Measurements from ENCODE around the gene YWHAQ. TPM values are rescaled to one million over a fixed set of nuclear protein-coding genes. Genes with fewer than 3 reads are reported as not detected.
"Not testable (repeated sequence)": the region's sequence is repeated elsewhere in the genome, so short reads cannot be mapped to it uniquely, and the experiment has no call there.

The YWHAQ gene
- total RNA-seq, 1 donor from 2014 or later = 191 TPM

DNA sequence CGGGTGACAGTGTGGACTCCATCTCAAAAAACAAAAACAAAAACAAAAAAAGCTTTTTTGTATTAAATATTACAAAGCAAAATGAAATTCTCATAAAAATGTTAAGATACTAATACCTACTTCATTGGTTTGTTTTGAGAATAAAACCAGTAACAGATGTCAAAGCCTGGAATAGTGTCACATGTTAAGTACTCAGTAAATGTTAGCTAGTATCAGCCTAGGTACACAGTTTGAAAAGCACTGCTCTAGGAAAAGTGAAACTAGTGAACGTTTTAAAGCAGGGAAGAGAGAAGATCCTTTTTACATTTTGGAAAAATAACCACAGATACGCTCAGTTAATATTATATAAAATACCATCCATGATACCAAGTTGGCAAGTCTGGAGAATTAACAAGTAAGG, 38.1 kb downstream of the YWHAQ start:
- peaks cover 37% of the 10 kb centered on the region for H3K36me3 ChIP-seq
- intact Hi-C loops (cut with DNase I) = no loop called here
- TF ChIP-seq CTCF (IDR thresholded peaks at IDR 0.05) = no peak
- H3K4me1 ChIP-seq = peaks cover 29% of the 10 kb centered on the region
- no peaks in the 10 kb centered on the region for H3K27me3 ChIP-seq
- no peak overlapping the region for H3K27ac ChIP-seq
- no peak for DNase-seq
- no peak overlapping the region for H3K4me3 ChIP-seq
- ATAC-seq = no peak
- no peaks in the 10 kb centered on the region for H3K9me3 ChIP-seq

- H3K36me3 ChIP-seq = peaks cover 56% of the 10 kb centered on the region
- H3K27ac ChIP-seq = no peak overlapping the region
- H3K4me3 ChIP-seq = no peak overlapping the region
- H3K4me1 ChIP-seq = peaks cover 25% of the 10 kb centered on the region
- DNase-seq = no peak
- no peaks in the 10 kb centered on the region for H3K27me3 ChIP-seq
- no peak for TF ChIP-seq CTCF (IDR thresholded peaks at IDR 0.05)
- no peak for ATAC-seq
- intact Hi-C loops (cut with DNase I) = no loop called here
- H3K9me3 ChIP-seq = no peaks in the 10 kb centered on the region
Observed at GRCh38 chr2:9590641-9591040, 40.2 kb downstream of the YWHAQ start.

DNA sequence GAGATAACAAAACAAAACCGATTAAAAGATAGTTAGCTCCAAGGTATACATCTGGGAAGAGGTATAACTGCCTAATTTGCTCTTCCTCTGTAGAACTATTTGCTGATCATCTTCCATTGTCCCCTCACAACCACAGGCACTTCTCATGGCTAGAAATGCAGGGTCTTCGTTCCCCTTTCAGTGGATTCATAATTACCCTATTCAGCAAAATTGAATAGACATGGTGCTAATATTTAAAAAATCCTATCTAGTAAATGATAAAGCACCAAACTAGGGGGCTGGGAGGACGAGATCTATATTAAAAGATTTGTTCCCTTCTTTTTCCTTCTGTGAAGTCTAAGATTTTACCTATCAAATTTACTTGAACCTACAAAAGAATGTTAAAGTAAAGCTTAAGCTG, 44.3 kb downstream of the YWHAQ start:
- Histone ChIP-seq H3K4me1 (no peaks in the 10 kb centered on the region), H3K4me3 (no peak overlapping the region), H3K27me3 (no peaks in the 10 kb centered on the region), H3K9me3 (no peaks in the 10 kb centered on the region), H3K36me3 (peaks cover 86% of the 10 kb centered on the region), H3K27ac (no peak overlapping the region)
- intact Hi-C loops (cut with DNase I) = no loop called here
- no peak for DNase-seq
- no peak for ATAC-seq
- TF ChIP-seq CTCF (IDR thresholded peaks at IDR 0.05) = no peak

GRCh38 chr2:9585486-9585885, 45.3 kb downstream of the YWHAQ start:
- no peaks in the 10 kb centered on the region for H3K9me3 ChIP-seq
- no peak for DNase-seq
- no peaks in the 10 kb centered on the region for H3K4me1 ChIP-seq
- intact Hi-C loops (cut with DNase I) = no loop called here
- ATAC-seq = no peak
- H3K27me3 ChIP-seq = no peaks in the 10 kb centered on the region
- TF ChIP-seq CTCF (IDR thresholded peaks at IDR 0.05) = no peak
- H3K4me3 ChIP-seq = no peak overlapping the region
- H3K36me3 ChIP-seq = peaks cover 76% of the 10 kb centered on the region
- H3K27ac ChIP-seq = no peak overlapping the region

- intact Hi-C loops (cut with DNase I); H3K4me3 ChIP-seq; H3K9me3 ChIP-seq; H3K27ac ChIP-seq; ATAC-seq; H3K27me3 ChIP-seq; DNase-seq; H3K4me1 ChIP-seq: not testable (repeated sequence)
- peaks cover 71% of the 10 kb centered on the region for H3K36me3 ChIP-seq
Observed at GRCh38 chr2:9584902-9585301, 45.9 kb downstream of the YWHAQ start.

DNA sequence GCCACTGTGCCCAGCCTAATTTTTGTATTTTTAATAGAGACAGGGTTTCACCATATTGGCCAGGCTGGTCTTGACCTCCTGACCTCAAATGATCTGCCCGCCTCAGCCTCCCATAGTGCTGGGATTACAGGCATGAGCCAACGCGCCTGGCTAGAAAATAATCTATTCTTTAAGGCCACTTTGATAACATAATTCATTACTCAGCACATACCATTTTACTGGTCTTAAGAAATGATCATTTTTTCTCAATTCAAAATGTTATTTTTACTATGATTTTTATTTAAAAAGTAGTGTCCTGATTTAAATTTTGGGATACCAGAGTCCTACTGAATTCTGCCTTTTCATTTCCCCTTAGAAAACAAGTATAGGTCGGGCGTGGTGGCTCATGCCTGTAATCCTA, 48.2 kb downstream of the YWHAQ start:
- no peaks in the 10 kb centered on the region for H3K9me3 ChIP-seq
- intact Hi-C loops (cut with DNase I) = no loop called here
- no peak for TF ChIP-seq CTCF (IDR thresholded peaks at IDR 0.05)
- H3K27me3 ChIP-seq = no peaks in the 10 kb centered on the region
- H3K4me1 ChIP-seq = peaks cover 4% of the 10 kb centered on the region
- peaks cover 50% of the 10 kb centered on the region for H3K36me3 ChIP-seq
- no peak overlapping the region for H3K27ac ChIP-seq
- no peak for DNase-seq
- ATAC-seq = no peak
- H3K4me3 ChIP-seq = no peak overlapping the region

Data from upper lobe of right lung (tissue), 1 donor.